ENCODE results near the gene INTS1. TPM values are rescaled to one million over a fixed set of nuclear protein-coding genes. Genes with fewer than 3 reads are reported as not detected.

The INTS1 gene
- total and polyA plus RNA-seq, 2 of the 4 experiments (the other 2 are of a cell fraction), result 9.3 to 40.1 TPM

- no peak overlapping the region; the same call in 1 of the 2 replicates for H3K4ac ChIP-seq (ENCODE audit: low read depth, low read length)
- peak overlapping the region; percentile 66; the same call in 1 of the 2 replicates for H2AK5ac ChIP-seq (ENCODE audit: low read depth, low read length)
- no peaks in the 10 kb centered on the region for H3K27me3 ChIP-seq (ENCODE audit: control insufficient read depth, insufficient read depth, low read length)
- H3K23ac ChIP-seq (ENCODE audit: low read depth, low read length), result no peak overlapping the region
- ChIA-PET CTCF (no interaction called here), POLR2A (ENCODE audit: unreplicated experiment) (no interaction called here)
- H3K79me1 ChIP-seq (ENCODE audit: low read depth in 1 of 2, low read length in 2 of 2), result peaks cover 0 to 81% of the 10 kb centered on the region in 2 experiments
- no peak overlapping the region for H4K91ac ChIP-seq (ENCODE audit: insufficient read depth, low read depth, low read length)
- peak overlapping the region in 1 of 2 experiments; percentile 44; a peak in 1 of 4 replicates for H4K8ac ChIP-seq (ENCODE audit: low read depth in 2 of 2, low read length in 2 of 2)
- 40% methylated on average over 1 of the region's 26 CpGs; no CpG with 5 or more reads in 1 of the 2 experiments for WGBS, 2 experiments (ENCODE audit: extremely low coverage in 2 of 2, insufficient read length in 1 of 2)
- no peak overlapping the region for H2BK120ac ChIP-seq (ENCODE audit: low read depth, low read length)
- no peak overlapping the region; the same call in 1 of the 2 replicates for H3K14ac ChIP-seq (replicated peaks; ENCODE audit: low read depth, low read length)
- TF ChIP-seq RCOR1 (IDR thresholded peaks at IDR 0.05; ENCODE audit: insufficient replicate concordance, low read length) (no peak), FOS (IDR thresholded peaks at IDR 0.05; ENCODE audit: low read depth, low read length) (no peak), RAD21 (IDR thresholded peaks at IDR 0.05; ENCODE audit: low read length) (no peak), BHLHE40 (IDR thresholded peaks at IDR 0.05; ENCODE audit: low read depth, low read length) (no peak), RFX5 (IDR thresholded peaks at IDR 0.05; ENCODE audit: low read depth, low read length) (no peak), MAFK (IDR thresholded peaks at IDR 0.05; ENCODE audit: low read depth, low read length) (no peak)
- TF ChIP-seq, protein P1, sequence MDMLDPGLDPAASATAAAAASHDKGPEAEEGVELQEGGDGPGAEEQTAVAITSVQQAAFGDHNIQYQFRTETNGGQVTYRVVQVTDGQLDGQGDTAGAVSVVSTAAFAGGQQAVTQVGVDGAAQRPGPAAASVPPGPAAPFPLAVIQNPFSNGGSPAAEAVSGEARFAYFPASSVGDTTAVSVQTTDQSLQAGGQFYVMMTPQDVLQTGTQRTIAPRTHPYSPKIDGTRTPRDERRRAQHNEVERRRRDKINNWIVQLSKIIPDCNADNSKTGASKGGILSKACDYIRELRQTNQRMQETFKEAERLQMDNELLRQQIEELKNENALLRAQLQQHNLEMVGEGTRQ (IDR thresholded peaks at IDR 0.05; ENCODE audit: low read depth, low read length), result no peak
- TF ChIP-seq, protein P2, sequence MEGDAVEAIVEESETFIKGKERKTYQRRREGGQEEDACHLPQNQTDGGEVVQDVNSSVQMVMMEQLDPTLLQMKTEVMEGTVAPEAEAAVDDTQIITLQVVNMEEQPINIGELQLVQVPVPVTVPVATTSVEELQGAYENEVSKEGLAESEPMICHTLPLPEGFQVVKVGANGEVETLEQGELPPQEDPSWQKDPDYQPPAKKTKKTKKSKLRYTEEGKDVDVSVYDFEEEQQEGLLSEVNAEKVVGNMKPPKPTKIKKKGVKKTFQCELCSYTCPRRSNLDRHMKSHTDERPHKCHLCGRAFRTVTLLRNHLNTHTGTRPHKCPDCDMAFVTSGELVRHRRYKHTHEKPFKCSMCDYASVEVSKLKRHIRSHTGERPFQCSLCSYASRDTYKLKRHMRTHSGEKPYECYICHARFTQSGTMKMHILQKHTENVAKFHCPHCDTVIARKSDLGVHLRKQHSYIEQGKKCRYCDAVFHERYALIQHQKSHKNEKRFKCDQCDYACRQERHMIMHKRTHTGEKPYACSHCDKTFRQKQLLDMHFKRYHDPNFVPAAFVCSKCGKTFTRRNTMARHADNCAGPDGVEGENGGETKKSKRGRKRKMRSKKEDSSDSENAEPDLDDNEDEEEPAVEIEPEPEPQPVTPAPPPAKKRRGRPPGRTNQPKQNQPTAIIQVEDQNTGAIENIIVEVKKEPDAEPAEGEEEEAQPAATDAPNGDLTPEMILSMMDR (conservative IDR thresholded peaks at IDR 0.05; ENCODE audit: low read depth, low read length), result no peak
- H3K4me3 ChIP-seq (ENCODE audit: insufficient read depth, low read depth, low read length), result no peak overlapping the region
- H3K36me3 ChIP-seq (ENCODE audit: control insufficient read depth, insufficient read depth, low read length), result 0 out of 2 replicates have a peak, but pooled peaks cover under 1% of the 10 kb centered on the region
- H2BK5ac ChIP-seq (ENCODE audit: low read depth, low read length, poor library complexity, severe bottlenecking), result peak overlapping the region; percentile 39
- no TSS peak for BruUV-seq (replicated peaks)
- DNase-seq, result no peak
- peak overlapping the region; percentile 53 for H2AK9ac ChIP-seq (replicated peaks; ENCODE audit: low read depth, low read length, poor library complexity)
- H3K56ac ChIP-seq (ENCODE audit: extremely low read depth, insufficient read depth, low read length), result no peak overlapping the region
- no peak overlapping the region; the same call in 2 of the 3 replicates for H2BK15ac ChIP-seq (ENCODE audit: low read depth, low read length)
- no peak overlapping the region for H4K5ac ChIP-seq (ENCODE audit: low read depth, low read length)
- H3K4me1 ChIP-seq (ENCODE audit: control insufficient read depth, insufficient read depth, low read length), result peaks cover 32% of the 10 kb centered on the region
- in situ Hi-C loops (cut with MboI; ENCODE audit: low sequenced_read_pairs), result no loop called here
- intact Hi-C loops (cut with micrococcal nuclease), result no loop called here
- no peak overlapping the region for H2BK20ac ChIP-seq (ENCODE audit: low read depth, low read length)
- no peak overlapping the region for H3K4me2 ChIP-seq (ENCODE audit: low read depth, low read length)
- peak overlapping the region; percentile 13 for H2AFZ ChIP-seq (replicated peaks; ENCODE audit: low read length, poor library complexity)
- H3K9me3 ChIP-seq (ENCODE audit: control insufficient read depth, insufficient read depth, low read length), result no peaks in the 10 kb centered on the region
- no peak overlapping the region for H3K9ac ChIP-seq (ENCODE audit: low read depth, low read length)
- peaks cover 9% of the 10 kb centered on the region for H3K9me1 ChIP-seq (ENCODE audit: insufficient read depth, low read length)
- H3K18ac ChIP-seq (ENCODE audit: low read depth, low read length), result no peak overlapping the region
- H4K20me1 ChIP-seq (ENCODE audit: insufficient read depth, low read length), result peaks cover 40% of the 10 kb centered on the region
- no peak overlapping the region for H3K27ac ChIP-seq (ENCODE audit: insufficient read depth, low read length)
- ATAC-seq (ENCODE audit: low read depth), result no peak
- dilution Hi-C loops (cut with HindIII; ENCODE audit: low sequenced_read_pairs, unreplicated experiment), result no loop called here
These were observed 48.8 kb downstream of the INTS1 start for GRCh38 chr7:1455241-1455939.

Measured in IMR-90 (cell line).